GM18526 (cell line): Measurements from ENCODE around the gene DDX5.
A peak's percentile ranks its signal among the peaks of the same experiment; 100 is the strongest.

Source experiments
- POLR2A ChIP-seq: IDR thresholded peaks from 3 replicates; pipeline ENCODE4 v1.6.1; 2011; ENCODE audit not compliant: insufficient read length; ENCODE audit errors: extremely low read depth

The DDX5 gene

DNA sequence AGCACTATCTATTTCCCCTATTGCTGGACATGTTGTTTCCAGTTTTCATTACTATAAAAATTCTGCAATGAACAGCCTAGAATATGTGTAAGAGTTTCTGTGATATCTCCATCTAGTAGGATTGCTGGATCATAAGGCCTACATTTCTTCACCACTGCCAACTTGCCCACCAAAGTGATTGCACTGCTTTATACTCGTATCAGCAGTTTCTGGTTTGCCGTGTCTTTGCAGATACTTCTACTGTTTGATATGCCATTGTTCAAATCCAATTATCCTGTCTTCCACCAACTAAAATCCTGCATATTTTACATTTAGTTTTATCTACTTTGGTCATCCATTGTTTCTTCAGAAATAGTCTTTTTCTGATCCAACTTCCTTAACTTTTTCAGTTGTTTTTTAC is 21.8 kb upstream of the DDX5 start:
- TF ChIP-seq POLR2A: no peak

DNA sequence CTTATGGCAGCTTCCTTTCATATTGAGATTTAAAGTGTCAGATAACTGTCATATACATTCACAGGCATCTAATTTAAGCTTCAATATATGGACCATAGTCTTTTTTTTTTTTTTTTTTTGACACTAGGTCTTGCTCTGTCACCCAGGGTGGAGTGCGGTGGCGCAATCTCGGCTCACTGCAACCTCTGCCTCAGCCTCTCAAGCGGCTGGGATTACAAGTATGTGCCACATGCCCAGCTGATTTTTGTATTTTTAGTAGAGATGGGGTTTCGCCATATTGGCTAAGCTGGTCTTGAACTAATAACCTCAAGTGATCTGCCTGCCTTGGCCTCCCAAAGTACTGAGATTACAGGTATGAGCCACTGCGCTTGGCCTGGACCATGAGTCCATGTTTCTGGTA is 14.3 kb upstream of the DDX5 start:
- no peak for TF ChIP-seq POLR2A

DNA sequence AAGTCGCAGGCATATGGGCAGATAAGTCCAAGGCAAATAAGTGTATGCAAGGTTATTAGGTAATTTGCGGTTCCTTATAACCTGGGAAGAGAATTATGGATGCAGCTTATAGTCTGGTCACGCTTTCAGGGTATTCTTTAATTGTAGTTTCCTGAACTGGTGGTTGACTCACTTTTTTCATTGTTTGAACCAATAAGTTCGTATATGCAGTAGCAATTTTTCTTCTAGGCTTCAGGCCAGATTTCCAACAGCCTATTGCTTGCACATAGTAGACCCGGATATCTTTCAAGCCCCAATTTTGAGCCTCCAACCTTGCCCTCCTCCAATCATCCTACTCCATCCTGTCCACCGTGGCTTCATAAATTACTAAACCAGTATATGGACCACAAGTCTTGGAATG is 13.5 kb upstream of the DDX5 start:
- TF ChIP-seq POLR2A: no peak

DNA sequence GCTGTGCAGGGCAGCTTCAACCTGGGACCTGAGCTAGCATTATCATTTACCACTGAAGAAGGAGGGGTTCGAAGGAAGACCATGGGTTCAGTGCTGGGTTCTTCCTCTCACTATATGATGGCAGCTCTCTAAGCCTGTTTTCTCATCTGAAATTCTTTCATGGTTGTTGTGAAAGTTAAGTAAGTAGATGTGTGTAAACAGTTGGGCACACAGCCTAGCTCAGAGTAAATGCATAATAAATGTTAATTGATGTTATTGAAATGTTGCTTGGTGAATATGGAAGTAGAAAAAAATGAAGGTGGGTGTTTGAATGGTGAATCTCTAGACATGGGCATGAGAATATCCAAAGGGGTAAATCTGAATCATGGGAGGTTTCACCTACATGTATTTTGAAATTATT is 9.7 kb upstream of the DDX5 start:
- TF ChIP-seq POLR2A: no peak

DNA sequence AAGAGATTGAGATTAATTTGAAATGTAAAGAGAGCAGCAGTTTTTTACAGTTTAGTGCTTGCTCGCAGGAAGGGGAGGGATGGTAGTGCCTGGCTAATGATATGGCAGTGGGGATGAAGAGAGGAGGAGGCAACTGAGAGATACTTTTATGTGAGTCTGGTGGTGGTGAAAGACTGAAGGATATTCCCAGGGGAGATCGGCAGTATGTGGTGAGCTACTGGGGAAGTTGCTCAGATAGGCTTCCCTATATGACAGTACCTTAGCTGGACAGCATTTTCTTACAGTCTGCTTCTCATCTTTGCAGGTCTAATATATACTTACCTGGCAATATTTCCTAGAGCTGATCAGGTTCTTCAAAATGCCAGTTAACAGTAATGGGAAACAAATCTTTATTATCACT is 9.3 kb upstream of the DDX5 start:
- no peak for TF ChIP-seq POLR2A

DNA sequence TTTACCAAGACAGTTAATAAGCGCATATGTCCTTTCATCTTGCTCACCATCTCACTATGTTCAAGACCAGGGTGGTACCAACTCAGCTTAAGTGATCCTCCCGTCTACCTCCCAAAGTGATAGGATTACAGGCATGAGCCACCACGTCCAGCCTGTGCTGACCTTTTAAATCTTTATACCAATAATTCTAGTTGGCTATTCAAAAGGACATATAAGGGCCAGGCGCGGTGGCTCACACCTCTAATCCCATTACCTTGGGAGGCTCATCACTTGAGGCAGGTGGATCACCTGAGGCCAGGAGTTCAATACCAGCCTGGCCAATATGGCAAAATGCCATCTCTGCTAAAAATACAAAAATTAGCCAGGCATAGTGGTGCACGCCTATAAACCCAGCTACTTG is 3.1 kb upstream of the DDX5 start:
- no peak for TF ChIP-seq POLR2A

DNA sequence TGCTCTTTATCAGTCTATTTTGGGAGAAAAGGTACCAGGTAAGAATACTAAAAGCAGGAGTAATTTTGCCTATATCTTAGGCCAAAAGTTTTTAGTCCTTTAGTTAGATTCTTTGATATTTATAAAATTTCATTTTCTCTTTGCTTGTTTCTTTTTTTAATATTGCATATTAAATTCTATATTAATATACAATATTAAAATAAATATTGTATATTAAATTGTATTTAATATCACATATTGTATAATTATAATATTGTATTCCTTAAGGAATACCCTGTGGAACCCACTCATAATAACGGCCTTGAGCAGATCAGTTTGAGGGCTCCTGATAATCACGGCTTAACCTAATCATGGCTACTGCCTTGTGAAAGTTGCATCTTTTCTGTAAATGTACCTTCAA is 2.6 kb upstream of the DDX5 start:
- TF ChIP-seq POLR2A: no peak

DNA sequence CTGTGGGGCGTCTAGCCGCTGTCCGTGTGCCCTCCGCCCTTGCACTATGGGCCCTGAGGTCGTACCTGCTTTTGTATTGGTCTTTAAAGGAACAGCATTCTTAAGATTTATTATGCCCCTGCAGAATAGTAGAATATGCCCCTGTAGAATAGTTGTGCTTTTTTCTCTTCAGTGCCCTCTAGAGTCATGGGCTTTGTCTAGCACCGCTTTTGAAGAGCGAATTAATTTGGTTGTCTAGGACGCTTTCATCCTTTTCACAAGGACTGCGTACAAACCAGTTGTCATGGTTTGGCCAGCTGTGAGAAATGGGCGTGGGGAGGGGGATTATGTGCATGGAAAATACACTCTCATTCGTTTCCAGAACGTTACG is 1.3 kb upstream of the DDX5 start:
- no peak for TF ChIP-seq POLR2A

DNA sequence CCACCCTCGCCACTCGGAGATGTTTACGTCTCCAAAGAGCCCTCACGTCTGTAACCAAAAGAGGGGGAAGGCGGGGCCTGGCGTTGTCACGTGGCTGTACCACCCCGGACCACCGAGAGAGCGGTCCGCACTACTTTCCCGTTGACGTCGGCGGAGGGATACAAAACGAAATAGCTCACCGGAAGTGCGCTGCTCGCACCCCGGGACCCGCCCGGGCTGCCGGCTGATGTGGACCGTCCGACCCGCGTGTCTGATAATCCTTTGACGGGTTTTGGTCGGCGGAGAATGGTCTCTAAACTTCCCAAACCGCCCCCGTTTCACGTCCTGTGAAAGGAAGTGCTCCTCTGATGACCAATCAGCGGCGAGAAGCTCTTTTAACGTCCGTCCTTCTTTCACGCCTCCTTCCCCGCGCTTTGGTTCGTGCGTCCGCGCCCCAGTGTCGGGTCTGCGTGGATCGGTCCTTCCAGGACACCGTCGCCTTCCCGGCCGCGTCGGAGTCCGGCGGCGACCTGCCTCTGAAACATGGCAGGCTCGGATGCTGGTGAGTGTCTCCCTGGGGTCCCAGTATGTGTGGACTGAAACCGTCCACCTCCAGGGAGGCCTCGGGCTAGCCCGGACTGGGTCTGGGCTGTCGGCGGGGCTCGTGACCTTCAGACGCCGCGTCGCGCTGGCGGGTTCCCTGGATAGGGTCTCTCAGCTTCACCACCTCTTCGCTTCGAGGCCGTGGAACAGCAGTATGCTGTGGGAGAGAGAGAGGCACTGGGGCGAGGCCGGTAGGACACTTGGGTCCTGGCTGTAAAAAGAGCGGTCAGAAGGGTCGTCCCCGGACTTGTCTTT is 705 bp upstream of the DDX5 start, which contains the start of gene CEP95:
Gene CEP95, plus strand, starts transcription at position 402 of the 837 bp plus-strand sequence. Its CDS starts 121 bp downstream, at position 523.
- TF ChIP-seq POLR2A: peak; percentile 84

DNA sequence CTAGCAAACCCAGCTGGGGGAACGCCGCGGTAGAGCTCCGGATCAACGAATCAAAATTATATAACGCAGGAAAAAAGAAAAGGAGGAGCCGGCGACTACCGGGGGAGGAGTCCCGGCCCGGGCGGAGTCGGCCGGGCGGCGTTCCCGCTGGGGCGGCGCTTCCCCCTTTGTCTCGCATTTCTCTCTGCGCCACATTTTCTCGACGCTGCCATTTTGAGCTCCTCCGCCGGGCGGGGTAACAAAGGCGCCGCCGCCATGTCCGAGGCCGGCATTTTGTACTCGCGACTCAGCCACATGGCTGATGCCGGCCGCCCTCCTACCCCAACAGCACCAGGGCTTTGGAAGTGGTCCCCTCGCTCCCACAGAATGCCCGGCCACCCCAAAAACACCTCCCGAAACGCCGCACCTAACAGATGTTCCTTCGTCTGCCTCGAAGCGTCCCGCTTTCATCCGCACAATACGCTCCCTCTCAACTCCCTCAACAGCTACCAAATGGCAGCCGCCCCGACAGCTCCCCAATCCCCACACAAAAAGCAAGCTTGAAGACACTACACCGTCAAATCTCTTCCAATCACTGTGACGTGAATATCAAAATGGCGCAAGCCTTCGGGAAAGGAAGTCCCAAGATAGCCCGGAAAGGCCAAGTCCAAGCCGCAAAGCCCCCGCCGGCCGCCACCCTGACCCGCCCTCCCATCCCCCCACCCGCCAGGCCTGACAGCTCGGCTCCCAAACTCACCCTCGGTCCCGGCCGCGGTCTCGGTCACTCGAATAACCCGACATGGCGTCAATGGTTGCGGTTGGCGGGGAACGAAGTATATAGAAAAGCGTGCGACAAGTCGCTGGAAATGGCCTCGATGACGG is 519 bp downstream of the DDX5 start:
- TF ChIP-seq POLR2A: peak; percentile 51

DNA sequence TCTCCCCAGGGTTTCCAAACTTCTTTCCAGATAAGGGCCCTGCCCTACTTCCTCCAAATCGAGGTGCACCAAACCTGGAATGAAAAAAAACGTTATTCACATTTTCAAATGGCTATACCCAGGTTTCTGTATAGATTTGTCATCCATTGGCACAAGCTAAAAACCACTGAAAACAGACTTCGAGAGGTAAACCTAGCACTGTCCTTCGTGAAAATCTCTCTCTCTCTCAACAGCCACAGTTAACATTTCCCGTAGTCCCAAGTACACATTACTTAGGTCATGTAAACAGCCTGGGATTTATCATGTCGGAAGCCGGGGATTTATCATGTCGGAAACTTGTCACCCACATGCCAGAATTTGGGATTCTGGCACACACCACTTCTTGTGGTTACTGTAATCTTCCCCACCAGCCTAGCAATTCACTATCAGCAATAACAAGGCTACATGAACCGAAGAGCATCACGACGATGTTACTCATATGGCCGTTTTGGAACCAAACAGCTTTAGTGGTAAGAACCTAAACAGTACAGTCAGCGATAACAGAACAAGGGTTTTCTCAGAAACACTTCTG is 1.2 kb downstream of the DDX5 start:
- TF ChIP-seq POLR2A: no peak

DNA sequence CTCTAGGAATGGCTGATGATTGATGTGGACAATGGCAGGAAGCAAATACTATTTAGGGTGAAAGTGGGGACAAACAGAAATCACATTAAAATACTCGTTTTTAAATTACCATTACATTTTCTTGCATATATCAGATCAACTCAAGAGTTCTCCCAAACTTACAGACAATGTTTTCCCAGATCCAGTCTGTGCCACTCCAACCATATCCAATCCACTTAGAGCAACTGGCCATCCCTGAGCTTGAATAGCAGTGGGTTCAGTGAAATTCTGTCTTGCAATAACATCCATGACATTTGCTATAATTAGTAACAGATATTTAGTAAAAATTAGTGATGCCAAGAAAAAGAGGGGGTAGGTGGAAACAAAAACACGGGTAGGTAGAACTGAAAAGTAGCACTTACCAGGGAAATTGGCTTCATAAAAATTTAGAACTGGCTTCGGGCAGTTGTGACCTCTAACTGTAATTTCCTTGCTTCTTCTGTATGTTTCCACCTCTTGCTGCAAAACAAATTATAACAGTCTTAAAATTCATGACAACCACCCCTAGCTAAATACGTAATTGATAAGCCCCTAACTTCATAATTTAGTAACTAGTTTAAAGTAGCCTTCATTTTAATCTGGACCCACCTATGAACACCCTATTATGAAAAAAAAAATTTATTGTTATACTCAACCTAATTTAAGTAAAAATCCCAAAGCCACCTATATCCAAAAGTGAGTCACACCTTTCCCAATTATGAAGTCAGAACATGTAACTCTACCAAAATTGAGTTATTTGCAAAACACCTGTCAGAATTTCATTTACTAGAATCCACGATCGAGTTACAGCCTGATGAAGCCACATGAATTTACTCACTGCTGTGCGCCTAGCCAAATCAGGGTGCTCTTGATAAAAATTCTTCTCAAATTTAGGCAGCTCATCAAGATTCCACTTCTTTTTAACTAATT is 2.0 kb downstream of the DDX5 start:
- no peak for TF ChIP-seq POLR2A

DNA sequence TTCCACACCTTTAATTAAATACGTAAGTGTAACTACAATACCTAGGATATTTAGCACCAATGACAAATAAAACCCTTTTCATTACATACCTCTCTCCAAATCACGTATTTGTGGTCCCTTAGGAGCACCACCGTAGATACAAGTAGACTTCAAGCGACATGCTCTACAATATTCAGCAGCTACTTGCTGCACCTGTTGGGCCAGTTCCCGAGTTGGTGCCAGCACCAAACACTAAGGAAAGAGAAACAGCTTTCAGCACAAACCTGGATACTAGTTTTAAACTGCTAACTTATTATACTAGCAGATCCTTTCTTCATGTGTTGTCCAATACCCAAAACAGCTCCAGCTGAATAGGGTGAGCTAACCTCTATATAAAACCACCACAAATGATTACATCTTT is 2.7 kb downstream of the DDX5 start:
- TF ChIP-seq POLR2A: no peak

DNA sequence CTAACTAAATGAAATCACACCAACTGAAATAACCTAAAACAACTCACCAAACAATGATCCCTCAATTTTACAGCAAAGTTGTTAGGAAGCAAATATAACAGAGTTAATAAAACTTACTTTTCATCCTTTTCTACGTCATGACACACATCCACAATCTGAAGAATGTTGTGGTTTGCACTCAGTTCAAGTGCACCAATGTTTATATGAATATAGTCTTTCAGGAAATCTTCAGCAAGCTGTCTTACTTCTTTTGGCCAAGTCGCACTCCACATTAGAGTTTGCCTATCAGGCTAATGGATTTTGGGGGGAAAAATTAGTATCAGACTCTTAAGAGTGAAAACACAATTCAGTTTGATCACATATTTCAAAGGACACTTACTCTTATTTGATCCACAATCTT is 3.3 kb downstream of the DDX5 start:
- TF ChIP-seq POLR2A: no peak

DNA sequence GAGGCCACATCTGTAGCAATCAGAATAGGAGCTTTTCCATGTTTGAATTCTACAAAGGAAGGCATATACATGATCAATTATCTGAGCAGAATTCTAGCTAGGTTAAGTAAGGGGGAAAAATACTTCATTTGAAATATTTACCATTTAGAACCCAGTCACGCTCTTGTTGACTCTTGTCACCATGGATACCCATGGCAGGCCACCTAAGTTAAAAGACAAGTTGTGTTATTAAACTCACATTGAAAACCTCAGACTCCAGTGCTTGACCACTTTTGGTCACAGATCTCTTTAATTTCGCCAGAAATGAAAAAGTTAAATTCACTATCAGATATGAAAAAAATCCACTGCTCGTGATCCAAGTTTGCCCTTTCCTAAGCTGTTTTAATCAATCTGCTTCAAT is 4.1 kb downstream of the DDX5 start:
- TF ChIP-seq POLR2A: peak; percentile 14
